Peyer's patch (tissue), 4 donors: ENCODE measurements around the gene ANKRD28.

Source experiments
- POLR2A ChIP-seq, 2 donors: fragments of 450-650 bp; IDR thresholded peaks; one replicate each; pipeline ENCODE4 v1.5.1; 2017; ENCODE audit warnings: antibody characterized with exemption in 2 of 2, mild to moderate bottlenecking in 2 of 2, moderate library complexity in 2 of 2
- TF ChIP-seq, protein P1 (sequence below), 6 experiments: fragments of 450-650 bp in 4 of 6; fragments of 200-600 bp in 2 of 6; sonication (generic) in 1 of 6; IDR thresholded peaks; one replicate each; pipeline ENCODE4 v1.5.1; 2017 to 2019; ENCODE audit warnings: antibody characterized with exemption in 6 of 6, mild to moderate bottlenecking in 3 of 6, moderate library complexity in 1 of 6

DNA sequence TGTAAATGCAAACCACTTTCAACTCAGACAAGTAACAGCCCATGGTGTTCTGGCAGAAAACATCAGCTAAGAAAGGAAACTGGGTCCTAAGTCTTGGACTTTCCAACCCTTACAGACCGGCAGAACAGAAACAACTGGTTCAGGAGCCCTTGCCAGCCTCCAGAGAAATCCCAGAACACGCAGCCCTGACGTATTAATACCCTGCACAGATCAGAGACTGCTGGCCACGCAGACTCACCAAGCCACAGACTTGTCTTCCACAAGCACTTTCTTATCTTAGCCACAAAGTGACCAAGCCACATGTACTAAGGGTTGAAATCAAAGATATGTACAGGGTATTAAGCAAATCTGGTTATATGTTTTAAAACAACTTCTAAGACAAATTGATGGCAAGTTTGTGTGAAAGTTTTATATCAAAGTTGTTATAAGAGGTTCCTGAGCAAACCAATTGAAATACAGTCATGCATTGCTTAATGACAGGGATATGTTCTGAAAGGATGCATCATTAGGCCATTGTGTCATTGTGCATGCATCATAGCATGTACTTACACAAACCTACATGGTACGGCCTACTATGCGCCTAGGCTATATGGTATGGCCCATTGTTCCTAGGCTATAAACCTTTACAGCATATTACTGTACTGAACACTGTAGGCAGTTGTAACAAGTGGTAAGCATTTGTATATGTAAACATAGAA is 159.4 kb downstream of the ANKRD28 start:
- TF ChIP-seq, protein P1, sequence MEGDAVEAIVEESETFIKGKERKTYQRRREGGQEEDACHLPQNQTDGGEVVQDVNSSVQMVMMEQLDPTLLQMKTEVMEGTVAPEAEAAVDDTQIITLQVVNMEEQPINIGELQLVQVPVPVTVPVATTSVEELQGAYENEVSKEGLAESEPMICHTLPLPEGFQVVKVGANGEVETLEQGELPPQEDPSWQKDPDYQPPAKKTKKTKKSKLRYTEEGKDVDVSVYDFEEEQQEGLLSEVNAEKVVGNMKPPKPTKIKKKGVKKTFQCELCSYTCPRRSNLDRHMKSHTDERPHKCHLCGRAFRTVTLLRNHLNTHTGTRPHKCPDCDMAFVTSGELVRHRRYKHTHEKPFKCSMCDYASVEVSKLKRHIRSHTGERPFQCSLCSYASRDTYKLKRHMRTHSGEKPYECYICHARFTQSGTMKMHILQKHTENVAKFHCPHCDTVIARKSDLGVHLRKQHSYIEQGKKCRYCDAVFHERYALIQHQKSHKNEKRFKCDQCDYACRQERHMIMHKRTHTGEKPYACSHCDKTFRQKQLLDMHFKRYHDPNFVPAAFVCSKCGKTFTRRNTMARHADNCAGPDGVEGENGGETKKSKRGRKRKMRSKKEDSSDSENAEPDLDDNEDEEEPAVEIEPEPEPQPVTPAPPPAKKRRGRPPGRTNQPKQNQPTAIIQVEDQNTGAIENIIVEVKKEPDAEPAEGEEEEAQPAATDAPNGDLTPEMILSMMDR (IDR thresholded peaks at IDR 0.05): no peak
- no peak for TF ChIP-seq POLR2A (IDR thresholded peaks at IDR 0.05)
